Inferior parietal cortex (tissue), 1 donor: ENCODE measurements around the gene CLIP1.
"Not testable (repeated sequence)": the region's sequence is repeated elsewhere in the genome, so short reads cannot be mapped to it uniquely, and the experiment has no call there.

Source experiments
- DNase-seq: peaks from one replicate; pipeline ENCODE4 v3.0.0-alpha.2; 2016; ENCODE audit errors: extremely low spot score

Gene CLIP1

GRCh38 chr12:122311696-122312095, 110.8 kb downstream of the CLIP1 start:
- DNase-seq = no peak

- DNase-seq = no peak
Observed at GRCh38 chr12:122310626-122311333, 111.7 kb downstream of the CLIP1 start.

GRCh38 chr12:122309564-122310121, 112.8 kb downstream of the CLIP1 start:
- no peak for DNase-seq

GRCh38 chr12:122308811-122309210, 113.7 kb downstream of the CLIP1 start:
- DNase-seq = no peak

- no peak for DNase-seq
Observed at GRCh38 chr12:122306407-122306806, 116.1 kb downstream of the CLIP1 start.

GRCh38 chr12:122304924-122305323, 117.5 kb downstream of the CLIP1 start:
- no peak for DNase-seq

- DNase-seq = peak; percentile 56
Observed at GRCh38 chr12:122303068-122303467, 119.4 kb downstream of the CLIP1 start.

- DNase-seq = no peak
Observed at GRCh38 chr12:122298071-122298748, 124.3 kb downstream of the CLIP1 start.

- DNase-seq = no peak
Observed at GRCh38 chr12:122297494-122297893, 125.0 kb downstream of the CLIP1 start.

GRCh38 chr12:122295877-122296276, 126.6 kb downstream of the CLIP1 start:
- DNase-seq = no peak

GRCh38 chr12:122293081-122293480, 129.4 kb downstream of the CLIP1 start:
- no peak for DNase-seq

GRCh38 chr12:122291431-122291830, 131.0 kb downstream of the CLIP1 start:
- DNase-seq = no peak

GRCh38 chr12:122283680-122284079, 138.8 kb downstream of the CLIP1 start:
- no peak for DNase-seq

- DNase-seq = no peak
Observed at GRCh38 chr12:122282061-122282460, 140.4 kb downstream of the CLIP1 start.

GRCh38 chr12:122276242-122276641, 146.2 kb downstream of the CLIP1 start:
- no peak for DNase-seq

- DNase-seq = no peak
Observed at GRCh38 chr12:122275459-122275858, 147.0 kb downstream of the CLIP1 start.

- peak; percentile 96 for DNase-seq
Observed at GRCh38 chr12:122266230-122266901, 156.1 kb downstream of the CLIP1 start, which contains the start of gene VPS33A. Gene VPS33A (minus strand): TSS chr12:122266494. CDS start chr12:122266408, 86 bp downstream.

- DNase-seq = no peak
Observed at GRCh38 chr12:122265886-122266229, 156.6 kb downstream of the CLIP1 start.

- DNase-seq = no peak
Observed at GRCh38 chr12:122265476-122265875, 157.0 kb downstream of the CLIP1 start.

- not testable (repeated sequence) for DNase-seq
Observed at GRCh38 chr12:122260735-122261134, 161.7 kb downstream of the CLIP1 start.

GRCh38 chr12:122258939-122259338, 163.5 kb downstream of the CLIP1 start:
- not testable (repeated sequence) for DNase-seq

GRCh38 chr12:122258462-122258861, 164.0 kb downstream of the CLIP1 start:
- DNase-seq = not testable (repeated sequence)
